NCI-H128 (cell line): ENCODE measurements around the gene TSPEAR.

ENCODE experiments used
- DNase-seq: peaks from one replicate; lab custom pipeline; 2025; ENCODE audit not compliant: unreplicated experiment; lab: John Stamatoyannopoulos, UW

TSPEAR gene

GRCh38 chr21:44521928-44522752 is 189.2 kb downstream of the TSPEAR start:
- no peak for DNase-seq

- DNase-seq, result no peak
Observed at GRCh38 chr21:44521301-44521927, 190.0 kb downstream of the TSPEAR start.

- no peak for DNase-seq
Observed at GRCh38 chr21:44520326-44521300, 190.8 kb downstream of the TSPEAR start.

- no peak for DNase-seq
Observed at GRCh38 chr21:44519346-44520325, 191.7 kb downstream of the TSPEAR start.

GRCh38 chr21:44518686-44519085 is 192.7 kb downstream of the TSPEAR start:
- DNase-seq, result no peak

GRCh38 chr21:44517175-44517899 is 194.0 kb downstream of the TSPEAR start:
- no peak for DNase-seq

- DNase-seq, result no peak
Observed at GRCh38 chr21:44516828-44517174, 194.6 kb downstream of the TSPEAR start.

GRCh38 chr21:44516342-44516741 is 195.0 kb downstream of the TSPEAR start:
- no peak for DNase-seq

GRCh38 chr21:44515359-44516165 is 195.8 kb downstream of the TSPEAR start:
- DNase-seq, result no peak

GRCh38 chr21:44514746-44515358 is 196.5 kb downstream of the TSPEAR start:
- no peak for DNase-seq

- DNase-seq, result no peak
Observed at GRCh38 chr21:44514218-44514520, 197.2 kb downstream of the TSPEAR start.

GRCh38 chr21:44513389-44514217 is 197.8 kb downstream of the TSPEAR start:
- no peak for DNase-seq

GRCh38 chr21:44512496-44513388 is 198.6 kb downstream of the TSPEAR start:
- DNase-seq, result no peak

- no peak for DNase-seq
Observed at GRCh38 chr21:44511938-44512275, 199.5 kb downstream of the TSPEAR start.

GRCh38 chr21:44511219-44511937 is 200.0 kb downstream of the TSPEAR start:
- no peak for DNase-seq
